Activated CD4-positive, alpha-beta T cell treated with anti-CD3 and anti-CD28 coated beads, Interleukin-2, amount 50 U/mL, for 4 hours (primary cell): ENCODE measurements around the gene SLC9A8.
"Not testable (repeated sequence)": the region's sequence is repeated elsewhere in the genome, so short reads cannot be mapped to it uniquely, and the experiment has no call there.

Source experiments
- DNase-seq, 2 experiments: peaks; one replicate each; pipeline ENCODE4 v3.0.0-alpha.2; 2020

Gene SLC9A8

DNA sequence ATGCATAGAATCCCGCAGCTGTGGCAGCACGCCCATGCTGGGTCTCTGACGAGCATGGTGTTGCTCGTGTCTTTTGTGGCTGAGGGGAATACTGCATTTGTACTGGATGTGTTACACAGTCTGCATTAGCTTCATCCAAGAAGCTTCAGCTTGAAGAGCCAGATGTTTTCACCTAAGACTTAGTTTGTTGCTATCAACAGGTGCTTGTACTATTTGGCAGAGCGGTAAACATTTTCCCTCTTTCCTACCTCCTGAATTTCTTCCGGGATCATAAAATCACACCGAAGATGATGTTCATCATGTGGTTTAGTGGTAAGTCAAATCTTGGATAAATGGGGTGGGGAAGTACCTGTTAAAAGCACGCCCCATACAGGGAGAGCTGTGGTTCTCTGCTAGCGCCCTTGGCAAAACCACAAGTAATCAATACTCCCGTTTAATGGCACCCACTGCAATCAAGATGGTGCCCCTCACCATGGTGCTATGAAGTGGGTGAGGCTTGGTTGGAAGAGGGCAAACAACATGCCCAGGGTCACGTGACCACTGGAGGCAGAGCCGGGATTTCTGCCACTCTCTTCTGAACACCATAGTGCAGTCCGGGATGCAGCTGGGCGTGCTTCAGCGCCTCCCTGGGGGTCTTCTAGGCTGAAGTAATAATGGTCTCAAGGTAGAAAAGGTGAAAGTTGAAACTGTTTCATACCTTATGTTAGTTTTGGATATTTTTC, 68.3 kb downstream of the SLC9A8 start:
- DNase-seq = no peak

DNA sequence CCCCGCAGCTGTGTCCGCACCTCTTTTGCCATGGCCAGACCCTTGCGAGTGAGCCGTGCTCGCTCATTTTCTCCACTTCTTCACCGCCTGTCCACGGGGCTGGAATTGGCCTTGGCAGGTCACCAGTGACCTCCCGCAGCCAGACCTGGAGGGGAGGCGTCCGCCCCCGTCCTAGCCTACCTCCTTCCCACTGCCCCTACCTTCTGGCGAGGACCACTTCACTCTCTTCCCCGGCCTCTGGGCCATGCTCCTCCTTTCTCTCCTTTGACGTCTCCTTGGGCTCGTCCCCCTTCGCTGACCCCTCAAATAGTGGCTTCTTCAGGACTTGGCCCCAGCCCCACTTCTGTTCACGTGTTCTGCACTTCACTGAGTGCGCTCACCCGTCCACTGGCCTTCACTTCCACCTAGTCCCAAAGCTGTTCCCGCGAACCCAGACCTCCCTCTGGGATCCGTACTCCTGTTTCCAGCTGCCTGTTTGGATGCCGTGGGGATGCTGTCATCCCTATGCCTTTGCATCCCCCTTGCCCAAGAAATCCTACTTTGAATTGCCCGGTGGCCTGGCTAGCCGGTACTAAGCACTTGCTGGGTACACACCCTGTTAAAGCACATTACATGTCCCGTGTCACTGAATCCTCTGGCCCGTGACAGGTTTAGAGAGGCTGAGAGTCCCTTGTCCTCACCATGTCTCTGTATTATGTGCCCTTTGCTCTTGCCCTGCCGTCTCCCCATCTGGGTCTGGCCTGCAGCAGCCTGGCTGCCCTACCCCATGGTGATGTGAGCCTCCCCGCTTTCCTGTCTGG, 69.7 kb downstream of the SLC9A8 start:
- DNase-seq = no peak

DNA sequence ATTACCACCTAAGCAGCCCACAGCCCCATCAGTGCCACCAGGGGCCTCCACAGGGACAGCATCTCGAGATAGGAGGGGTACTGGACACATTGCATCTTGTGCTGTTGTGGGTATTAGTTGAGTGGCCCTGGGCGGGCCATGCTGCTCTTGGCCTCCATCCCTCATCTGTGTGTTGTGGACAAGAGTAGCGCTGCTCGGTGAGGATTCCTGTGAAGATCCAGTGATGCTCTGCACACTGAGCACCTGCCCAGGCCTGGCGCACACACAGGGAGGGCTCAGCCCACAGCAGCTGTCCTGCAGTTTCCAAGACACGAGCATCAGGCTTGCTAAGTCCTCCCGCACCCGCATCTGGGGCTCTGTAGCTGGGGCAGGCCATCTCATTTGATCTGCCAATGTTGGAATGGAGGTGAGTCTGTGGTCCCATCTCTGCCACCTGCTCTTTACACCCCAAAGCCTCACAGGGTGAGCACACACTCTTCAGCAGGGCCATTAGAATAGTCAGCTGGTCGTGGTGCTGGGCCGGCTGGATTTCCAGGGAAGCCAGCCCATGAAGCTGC, 70.7 kb downstream of the SLC9A8 start:
- DNase-seq = no peak

DNA sequence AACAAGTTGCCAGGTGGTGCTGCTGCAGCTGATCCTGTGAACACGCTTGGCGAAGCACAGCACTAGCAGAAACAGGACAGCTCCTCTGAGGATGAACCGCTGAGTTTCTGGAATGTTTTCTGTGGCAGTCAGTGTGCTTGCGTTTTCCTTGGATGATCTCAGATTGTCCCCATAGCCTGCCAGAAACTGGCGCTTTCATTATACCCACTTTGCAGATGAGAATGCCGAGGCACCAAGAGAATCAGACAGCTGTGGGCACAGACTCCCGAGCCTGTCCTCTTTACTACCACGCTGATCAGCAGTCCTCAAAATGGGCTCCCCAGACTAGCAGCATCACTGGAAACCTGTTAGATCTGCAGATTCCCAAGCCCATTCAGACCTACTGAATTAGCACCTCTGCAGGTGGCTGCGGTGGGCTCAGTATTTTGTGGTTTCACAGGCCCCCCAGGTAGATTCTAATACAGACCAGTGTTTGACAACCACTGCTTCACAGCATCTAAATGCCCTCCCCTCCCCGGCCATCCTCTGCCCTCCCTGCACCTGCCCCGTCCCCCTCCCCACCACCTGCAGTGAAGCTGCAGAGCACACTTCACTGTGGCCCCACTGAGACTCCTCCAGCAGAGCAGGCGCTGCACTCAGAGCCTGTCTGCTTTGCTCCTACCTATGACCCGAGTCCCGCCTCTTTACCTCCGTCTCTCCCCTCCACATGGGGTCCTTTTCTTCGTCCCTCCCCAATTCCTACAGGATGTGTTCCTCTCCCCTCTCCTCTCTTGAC, 73.1 kb downstream of the SLC9A8 start:
- DNase-seq = no peak

DNA sequence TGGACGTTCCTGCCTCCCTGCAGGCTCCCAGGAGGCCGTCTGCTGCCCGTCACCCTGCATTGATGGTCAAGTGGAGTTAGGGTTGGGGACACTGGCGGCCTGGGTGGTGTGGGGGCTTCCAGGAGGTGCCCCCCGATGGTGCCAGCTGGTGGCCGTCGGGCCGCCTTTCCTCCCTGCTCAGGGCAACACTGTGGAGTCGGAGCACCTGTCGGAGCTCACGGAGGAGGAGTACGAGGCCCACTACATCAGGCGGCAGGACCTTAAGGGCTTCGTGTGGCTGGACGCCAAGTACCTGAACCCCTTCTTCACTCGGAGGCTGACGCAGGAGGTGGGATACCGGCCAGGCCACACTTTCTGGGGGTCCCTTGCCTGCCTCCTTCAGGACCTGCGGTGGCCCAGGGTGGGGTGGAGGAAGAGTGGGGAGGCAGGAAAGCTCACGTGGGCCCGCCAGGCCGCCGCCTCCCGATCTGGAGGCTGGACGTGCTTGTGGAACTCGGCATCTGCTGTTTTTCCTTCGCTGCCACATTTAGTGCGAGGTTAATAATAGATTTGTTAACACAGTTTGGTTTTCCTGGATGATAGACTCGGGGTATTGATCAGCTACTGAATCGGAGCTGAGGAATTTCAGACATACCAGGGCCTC, 74.1 kb downstream of the SLC9A8 start:
- DNase-seq = no peak

DNA sequence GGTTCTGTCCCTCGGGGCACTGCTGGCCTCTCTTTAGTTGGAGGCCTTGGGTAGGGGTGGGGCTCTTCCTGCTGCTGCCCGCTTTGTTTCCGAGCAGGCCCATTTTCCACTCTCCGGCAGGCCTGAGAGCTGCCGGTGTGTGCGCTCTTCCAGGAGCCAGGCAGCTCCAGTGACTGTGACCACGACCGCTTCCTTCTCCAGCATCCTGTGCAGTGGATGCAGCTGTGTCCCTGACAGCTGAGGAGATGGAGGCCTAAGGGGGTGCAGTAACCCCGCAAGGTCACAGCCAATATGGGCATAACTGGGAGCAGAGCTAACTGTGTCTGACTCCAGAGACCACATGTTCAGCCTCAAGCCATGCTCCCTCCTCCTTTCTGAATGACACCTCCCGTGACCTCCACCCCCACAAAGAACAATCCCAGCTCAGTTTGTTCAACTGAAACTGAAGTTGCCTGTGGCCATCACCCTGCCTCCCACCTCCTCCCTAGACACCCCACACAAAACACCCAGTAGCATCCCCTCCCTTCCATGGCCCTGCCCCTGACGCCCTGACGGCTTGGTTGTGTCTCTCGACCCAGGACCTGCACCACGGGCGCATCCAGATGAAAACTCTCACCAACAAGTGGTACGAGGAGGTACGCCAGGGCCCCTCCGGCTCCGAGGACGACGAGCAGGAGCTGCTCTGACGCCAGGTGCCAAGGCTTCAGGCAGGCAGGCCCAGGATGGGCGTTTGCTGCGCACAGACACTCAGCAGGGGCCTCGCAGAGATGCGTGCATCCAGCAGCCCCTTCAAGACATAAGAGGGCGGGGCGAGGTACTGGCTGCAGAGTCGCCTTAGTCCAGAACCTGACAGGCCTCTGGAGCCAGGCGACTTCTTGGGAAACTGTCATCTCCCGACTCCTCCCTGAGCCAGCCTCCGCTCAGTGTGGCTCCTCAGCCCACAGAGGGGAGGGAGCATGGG, 74.9 kb downstream of the SLC9A8 start:
- no peak for DNase-seq

DNA sequence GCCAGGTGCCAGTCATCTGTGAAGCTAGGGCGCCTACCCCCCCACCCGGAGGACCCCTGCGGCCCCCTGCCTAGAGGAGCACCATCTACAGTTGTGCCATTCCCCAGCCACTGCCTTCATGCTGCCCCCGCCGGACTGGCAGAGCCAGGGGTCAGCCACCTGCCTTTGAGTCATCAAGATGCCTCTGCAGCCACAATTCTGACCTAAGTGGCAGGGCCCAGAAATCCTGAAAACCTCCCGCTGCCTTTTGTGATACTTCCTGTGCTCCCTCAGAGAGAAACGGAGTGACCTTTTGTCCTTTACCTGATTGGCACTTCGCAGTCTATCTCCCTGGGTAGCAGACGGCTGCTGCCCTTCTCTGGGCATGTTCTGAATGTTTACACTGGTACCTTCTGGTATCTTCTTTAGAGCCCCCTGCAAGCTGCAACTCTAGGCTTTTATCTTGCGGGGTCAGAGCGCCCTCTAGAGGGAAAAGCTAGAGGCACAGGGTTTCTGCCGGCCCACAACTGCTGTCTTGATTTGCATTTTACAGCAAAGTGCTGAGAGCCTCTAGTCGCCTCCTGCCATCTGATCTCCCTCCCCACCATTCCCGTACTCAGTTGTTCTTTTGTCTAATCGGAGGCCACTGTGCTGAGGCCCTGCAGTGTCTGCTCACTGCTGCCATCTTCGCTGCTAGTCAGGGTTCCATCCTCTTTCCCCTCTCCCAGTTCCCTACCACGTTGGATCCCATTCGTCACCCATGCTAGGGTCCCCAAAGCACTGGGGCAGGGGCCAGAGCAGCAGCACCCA, 75.8 kb downstream of the SLC9A8 start:
- peak; percentile 39 to 41 for DNase-seq

DNA sequence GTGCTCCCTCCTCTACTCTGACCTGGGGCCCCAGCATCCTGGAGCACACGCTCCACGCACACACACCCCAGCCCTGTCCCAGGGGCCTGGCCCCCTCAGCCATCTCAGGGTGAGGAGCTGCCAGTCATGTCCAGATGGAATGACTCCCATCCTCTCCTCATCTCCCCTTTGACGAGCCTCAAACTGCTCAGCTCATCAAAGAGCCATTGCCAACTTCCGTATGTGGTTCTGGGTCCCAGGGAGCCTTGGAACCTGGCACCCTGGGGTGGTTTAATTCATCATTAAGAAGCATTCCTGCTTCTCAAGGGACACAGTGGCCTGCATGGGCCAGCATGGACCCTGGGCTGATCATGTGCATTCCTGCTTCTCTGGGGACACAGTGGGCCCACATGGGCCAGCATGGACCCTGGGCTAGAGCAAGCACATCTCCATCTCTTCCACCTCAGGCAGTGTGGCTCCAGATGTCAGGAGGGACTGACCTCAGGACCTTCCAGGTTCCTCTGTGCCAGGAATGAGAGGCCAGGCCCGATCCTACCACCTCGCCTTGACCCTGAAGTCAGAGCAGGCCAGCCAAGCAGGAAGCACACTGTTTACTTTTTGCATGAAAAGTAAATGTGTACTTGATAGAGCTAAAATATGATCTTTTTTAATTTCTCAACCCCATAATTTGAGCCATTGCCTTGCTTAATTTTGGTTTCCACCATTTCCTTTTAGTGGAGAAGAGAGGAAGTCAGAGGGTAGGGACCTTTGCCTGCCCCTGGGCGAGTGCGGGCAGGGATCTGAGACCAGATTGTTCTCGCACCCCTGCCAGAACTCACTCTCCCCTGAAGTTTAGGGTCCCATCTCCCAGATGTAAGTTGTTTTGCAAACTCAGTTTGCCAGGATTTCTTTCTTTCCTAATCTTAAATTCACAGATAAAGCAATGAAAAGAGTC, 76.6 kb downstream of the SLC9A8 start:
- DNase-seq = no peak

DNA sequence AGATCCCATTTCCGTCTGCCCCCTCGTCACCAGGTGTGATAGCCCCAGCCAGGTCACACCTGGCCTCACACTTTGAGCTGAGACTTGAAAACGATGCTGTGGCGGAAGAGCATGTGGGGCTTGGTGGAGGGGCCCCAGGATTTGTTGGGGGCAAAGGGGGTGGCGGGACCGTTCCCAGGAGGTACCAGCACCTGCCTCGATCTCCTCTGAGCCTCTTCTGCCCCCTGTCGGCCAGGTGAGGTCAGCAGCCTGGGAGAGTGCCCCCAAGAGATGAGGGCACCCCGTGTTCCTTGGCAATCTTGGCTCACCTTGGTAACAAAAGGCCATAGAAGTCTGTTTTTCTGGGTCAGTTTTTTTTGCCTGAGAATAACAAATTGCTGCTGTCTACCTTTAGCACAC, 77.3 kb downstream of the SLC9A8 start:
- no peak for DNase-seq

DNA sequence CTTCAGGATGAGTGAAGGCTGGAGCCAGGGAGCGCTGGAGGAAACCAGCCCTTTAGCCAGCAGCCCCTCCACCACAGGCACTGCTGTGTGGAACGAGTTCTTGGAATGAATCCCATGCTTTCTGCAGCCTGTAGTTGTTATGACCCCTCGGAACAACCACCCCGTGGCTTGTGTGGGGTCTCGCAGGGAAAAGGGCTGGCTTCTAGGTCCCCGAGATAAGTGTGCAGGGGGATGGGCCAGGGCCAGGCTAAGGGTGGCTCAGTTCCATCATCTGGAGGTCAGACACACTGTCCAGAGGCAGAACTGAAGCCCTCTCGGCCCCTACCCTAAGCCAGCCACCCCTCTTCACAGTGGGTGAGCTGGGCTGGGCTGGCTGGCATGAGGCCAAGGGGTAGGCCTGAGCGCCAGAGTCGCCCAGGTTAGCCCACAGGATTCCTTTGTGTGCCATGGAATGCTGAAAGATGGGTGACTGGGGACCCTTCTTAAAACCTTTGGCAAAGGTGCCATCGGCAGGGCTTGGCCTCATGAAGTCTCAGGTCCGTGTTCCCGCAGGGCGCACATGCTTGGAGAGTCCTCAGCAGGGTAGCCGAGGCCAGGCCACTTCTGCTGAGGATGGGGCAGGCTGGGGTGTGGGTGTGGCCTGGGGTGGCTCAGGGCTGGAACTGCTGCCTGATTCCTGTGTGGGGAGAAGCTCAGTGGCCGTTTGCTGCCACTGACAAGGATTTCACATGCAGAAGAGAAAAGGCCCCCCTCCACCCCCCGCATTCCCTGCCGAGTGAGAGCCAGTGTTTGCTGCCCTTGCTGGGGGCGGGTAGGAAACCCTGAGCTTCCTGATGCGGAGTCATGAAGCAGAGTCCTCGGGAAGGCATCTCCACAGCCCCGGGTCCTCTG, 78.1 kb downstream of the SLC9A8 start:
- DNase-seq = no peak

DNA sequence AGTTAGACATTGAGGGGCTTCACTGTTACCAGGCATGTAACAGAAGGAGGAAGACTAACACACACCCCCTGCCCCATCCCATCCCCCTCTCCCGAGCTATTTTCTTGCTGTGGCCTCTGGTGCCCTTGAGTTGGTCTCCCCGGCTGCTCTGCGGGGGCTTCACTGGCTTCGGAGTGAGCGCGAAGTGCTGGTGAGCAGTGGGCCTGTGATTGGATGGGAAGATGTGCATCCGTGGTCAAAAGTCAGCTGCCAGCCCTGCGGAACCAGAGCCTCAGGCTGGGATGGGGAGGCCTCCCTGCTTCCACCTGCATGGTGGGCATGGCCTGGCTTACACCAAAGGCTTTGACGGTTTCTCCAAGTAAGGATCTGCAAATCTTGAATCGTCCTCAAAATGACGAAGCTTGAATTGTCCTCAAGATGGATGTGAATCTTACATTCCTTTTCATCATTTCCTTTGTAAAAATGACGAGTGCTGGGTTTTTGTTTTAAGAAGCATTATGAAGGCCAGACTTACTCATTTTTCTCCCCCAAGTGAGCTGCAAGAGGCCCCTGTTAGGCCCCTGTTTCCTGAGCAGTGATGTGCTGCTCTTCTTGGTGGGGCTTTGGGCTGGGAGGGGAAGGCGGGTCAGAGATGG, 79.0 kb downstream of the SLC9A8 start:
- no peak for DNase-seq

DNA sequence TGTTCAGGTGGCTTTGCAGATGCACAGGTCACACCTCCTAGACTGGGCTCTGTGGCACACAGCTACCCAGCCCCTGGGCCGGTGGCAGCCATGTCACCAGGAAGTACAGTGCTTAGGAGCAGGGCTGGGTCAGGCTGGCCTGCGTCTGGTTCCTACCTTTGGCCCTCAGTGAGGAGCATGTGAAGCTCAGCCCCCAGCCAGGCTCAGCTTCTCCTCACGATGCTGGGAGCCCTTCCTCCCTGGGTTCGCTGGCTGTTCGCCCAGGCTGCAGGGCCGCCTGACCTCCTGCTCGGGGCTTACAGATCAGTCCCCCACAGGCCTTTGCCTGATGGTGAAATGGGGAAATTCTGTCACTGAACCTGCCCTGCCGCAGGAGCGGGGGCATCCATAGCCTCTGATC, 79.6 kb downstream of the SLC9A8 start:
- no peak for DNase-seq

DNA sequence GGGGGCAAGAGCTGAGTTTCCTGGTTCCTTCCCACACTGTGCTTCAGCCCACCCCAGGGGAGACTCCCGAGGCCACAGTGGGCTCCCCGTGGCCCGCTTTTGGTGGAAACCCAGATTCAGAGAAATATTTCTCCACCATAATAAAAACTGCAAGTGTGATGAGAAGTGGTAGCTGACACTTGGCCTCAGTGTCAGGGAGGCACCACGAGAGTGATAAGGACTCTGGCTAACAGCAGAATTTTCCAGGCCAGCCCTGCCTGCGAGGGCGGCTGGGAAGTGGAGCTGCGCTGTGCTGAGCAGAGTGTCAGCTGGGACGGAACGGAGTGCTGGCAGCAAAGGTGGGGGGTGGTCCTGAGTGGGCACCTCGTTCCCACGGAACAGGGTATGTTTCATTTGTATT, 80.2 kb downstream of the SLC9A8 start:
- no peak for DNase-seq

DNA sequence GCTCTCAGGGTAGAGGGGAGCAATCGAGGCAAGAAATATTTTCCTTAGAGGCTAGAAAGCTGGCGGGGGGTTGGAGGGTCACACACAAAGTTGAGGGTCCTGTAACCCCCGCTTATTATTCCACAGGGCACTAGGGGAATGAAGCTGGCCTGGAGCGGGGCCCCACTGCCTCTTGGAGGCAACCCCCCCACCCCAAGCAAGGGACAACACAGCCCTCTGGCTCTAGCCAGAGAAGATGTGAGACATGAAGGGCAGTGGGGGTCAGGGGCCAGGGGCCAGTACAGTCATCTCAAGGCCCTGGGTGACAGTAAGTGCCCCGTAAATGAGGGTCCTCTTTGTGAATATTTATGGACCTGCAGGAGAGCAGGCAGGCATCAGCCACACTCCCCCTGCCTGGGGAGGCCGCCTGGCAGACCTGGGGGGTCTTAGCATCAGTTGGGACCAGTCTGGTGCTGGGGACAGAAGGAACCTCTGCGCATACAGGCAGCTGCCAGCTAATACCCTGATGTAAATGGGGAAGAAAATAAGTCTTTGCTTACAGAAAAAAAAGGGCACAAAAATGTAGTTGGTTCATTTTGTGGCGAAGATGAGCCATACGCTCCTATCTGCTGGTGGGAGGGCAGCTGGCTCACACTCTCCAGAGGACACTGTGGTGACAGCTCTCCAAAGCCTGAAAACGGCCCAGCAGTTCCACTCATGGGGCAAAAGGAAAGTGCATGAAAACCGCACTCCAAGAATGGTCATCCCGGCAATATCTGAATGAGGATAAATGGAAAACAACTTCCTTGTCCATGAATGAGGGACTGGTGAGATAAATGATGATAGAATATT, 80.8 kb downstream of the SLC9A8 start:
- peak; percentile 24 to 36 for DNase-seq

DNA sequence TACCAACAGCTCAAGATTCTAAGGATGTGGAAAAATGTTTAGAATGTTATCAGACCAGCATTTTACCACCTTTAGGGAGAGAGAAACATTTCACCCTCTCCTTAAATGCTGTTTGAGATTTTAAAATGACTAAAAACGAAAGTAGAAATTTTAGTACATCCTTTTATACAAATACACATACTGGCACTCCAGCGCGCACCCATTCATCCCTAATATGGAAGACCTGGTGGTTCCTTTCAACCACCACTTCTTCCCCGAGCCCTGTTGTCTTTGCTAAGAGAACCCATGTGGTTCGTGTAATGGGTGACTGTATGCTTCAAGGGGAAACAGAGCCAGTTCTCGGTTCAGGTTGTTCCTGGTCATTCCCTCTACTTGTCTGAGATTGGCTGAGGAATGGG, 81.4 kb downstream of the SLC9A8 start:
- DNase-seq = no peak

DNA sequence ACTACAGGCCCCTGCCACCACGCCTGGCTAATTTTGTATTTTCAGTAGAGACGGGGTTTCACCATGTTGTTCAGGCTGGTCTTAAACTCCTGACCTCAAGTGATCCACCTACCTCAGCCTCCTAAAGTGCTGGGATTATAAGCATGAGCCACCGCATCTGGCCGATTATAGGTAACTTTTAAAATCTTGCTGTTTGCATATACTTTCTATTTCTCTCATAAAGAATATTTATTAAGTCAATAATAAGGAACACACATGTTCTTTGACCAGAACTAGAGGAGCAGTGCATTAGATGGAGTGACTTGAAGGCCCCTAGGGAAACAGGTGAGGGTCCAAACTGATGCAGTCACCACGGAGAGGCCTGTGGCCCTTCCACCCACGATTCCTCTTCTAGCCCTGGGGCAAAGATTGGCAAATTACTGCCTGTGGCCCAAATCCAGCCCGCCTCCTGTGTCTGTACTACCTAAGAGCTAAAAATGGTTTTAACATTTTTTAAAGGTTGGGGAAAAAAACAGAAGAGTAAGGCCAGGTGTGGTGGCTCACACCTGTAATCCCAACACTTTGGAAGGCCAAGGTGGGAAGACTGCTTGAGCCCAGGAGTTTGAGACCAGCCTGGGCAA, 83.0 kb downstream of the SLC9A8 start:
- not testable (repeated sequence) for DNase-seq

DNA sequence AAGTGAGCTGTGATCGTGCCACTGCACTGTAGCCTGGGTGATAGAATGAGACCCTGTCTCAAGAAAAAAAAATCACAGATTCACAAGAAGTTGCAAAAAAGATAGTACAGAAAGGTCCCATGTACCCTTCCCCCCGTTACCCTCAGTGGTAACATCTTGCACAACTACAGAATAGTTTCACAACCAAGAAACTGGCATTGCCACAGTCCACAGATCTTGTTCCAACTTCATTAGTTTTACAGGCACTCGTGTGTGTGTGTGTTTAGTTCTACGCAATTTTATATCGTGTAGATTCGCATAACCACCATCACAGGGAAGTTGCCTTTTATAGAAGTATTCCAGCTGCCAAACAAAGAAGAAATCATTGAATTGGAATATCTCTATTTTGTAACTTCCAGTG, 83.6 kb downstream of the SLC9A8 start:
- DNase-seq = no peak
